NCI-H146 (cell line): ENCODE results near the gene INTS6L.
"Not testable (repeated sequence)": the region's sequence is repeated elsewhere in the genome, so short reads cannot be mapped to it uniquely, and the experiment has no call there.

Experiments
- DNase-seq: peaks from one replicate; lab custom pipeline; 2025; lab: John Stamatoyannopoulos, UW

INTS6L gene

DNA sequence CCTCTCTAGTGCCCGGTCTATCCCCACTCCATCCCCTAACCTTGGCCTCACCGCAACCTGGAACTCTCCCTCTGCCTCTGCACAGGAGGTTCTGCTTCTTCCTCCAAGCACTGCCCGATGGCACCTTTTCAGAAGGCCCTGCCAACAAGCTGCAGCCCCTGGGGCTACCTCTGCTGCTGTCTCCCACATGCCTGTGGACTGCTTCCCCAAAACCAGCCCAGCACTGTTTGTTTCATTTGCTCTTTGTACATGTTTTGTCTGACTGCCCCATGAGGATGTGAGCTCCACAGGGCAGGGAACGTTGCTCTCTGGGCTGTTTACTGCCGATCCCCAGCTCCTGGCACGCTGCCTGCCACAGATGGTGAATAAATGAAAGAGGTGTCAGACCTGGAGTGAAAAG lies 85.4 kb downstream of the INTS6L start:
- no peak for DNase-seq

DNA sequence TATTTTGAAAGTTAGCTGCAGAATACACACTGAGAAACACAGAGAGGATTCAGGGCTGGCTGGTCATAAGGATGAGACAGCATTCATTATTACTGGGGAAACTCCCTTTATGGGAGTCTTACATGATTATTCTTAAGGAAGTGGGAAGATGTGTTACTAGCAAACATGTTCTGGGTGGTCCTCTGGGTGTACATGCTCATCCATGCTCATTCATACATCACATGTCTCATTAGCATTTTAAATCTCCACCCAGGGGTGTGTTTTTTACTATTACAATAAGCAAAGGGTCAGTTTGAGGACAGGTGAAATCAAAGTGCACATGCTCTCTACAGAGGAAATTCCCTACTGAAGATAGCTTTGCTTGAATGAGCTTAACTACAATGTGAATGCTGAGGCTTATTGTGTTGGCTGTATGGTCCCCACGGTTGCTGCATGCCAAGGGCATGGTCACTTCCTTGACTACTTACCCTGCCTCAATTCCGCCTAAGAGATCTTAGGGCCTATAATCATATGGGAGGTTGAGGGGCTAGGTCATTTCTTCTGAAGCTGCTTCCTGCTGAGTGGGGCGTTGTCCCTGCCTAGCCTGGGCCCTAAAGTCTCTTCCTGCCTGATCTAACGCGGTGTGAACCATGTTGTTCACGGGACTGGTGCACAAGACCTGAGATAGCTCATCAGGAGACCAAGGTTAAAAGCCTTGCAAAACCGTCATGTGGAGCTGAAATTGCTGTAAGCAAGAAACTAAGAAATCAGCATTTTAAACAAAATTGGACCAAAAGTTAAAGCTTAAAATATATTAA lies 104.1 kb downstream of the INTS6L start:
- not testable (repeated sequence) for DNase-seq

GRCh38 chrX:135625995-135626394 lies 105.5 kb downstream of the INTS6L start:
- no peak for DNase-seq

DNA sequence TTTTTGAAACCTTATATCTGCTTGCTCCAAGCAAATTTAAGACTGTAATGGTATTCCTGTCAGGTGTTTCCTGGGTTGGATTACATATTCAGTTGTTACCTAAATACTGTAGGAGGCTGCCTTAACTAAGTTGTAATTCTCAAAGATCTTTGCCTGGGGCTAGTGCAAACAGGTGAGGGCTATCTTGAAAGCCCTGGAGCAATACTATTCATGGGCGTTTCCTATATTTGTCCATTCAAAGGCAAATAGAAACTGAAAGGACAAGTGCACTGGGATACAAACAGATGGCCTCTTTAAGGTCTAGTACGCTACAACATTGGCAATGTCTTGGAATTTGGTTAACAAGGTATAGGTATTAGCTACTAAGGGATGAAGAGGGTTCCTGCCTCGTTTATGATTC lies 108.9 kb downstream of the INTS6L start:
- no peak for DNase-seq
